A549 treated with CpdA at 1 μM for 4 hours (cell line): ENCODE results near the gene ZBTB16. TPM values are rescaled to one million over a fixed set of nuclear protein-coding genes. Genes with fewer than 3 reads are reported as not detected.

Experiments
- total RNA-seq: library from RNA; stranded (reverse); fragments of 200-300 nt; extraction: Qiagen RNA extraction; gene quantifications from 5 replicates; pipeline ENCODE4 v1.2.3, GENCODE V29; 2022; ENCODE audit warnings: low read depth

ZBTB16 gene, protein sequence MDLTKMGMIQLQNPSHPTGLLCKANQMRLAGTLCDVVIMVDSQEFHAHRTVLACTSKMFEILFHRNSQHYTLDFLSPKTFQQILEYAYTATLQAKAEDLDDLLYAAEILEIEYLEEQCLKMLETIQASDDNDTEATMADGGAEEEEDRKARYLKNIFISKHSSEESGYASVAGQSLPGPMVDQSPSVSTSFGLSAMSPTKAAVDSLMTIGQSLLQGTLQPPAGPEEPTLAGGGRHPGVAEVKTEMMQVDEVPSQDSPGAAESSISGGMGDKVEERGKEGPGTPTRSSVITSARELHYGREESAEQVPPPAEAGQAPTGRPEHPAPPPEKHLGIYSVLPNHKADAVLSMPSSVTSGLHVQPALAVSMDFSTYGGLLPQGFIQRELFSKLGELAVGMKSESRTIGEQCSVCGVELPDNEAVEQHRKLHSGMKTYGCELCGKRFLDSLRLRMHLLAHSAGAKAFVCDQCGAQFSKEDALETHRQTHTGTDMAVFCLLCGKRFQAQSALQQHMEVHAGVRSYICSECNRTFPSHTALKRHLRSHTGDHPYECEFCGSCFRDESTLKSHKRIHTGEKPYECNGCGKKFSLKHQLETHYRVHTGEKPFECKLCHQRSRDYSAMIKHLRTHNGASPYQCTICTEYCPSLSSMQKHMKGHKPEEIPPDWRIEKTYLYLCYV
- not detected in 5 replicates for total RNA-seq

DNA sequence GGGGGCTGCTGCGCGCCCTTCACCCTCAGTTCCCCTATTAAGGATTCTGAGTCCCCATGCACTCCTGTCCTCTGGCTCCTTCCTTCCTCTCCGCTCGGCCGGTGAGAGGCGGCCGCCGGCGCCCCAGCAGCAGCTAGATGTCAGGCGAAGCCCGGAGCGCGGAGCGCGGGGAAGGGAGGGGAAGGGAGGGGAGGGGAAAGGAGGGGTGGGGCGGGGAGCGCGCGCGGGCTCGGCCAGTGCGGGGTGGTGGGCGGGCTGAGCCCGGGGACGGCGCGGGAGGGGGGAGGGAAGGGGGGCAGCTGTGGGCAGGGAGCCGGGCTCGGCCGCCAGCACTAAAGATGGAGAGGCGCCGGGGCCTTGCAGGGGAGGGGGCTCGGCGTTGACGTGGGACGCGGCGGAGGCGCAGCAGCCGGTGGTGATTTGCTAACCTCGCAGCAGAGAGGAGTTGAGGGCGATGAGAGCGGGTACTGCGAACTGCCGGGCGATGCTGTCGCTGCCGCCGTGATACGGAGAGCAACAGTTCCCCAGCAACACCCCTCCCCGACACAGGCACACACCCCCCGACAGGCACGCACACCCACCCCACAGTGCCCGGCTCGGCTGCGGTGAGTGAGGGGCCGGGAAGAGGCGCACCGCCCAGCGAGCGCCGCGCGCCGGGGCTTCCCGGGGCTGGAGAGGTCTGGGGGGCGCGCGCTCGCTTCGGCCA is at the start of gene ZBTB16:
ZBTB16 (plus strand) TSS at position 434 of the 706 bp plus-strand sequence. CDS start 3,590 bp downstream, outside the sequence.

DNA sequence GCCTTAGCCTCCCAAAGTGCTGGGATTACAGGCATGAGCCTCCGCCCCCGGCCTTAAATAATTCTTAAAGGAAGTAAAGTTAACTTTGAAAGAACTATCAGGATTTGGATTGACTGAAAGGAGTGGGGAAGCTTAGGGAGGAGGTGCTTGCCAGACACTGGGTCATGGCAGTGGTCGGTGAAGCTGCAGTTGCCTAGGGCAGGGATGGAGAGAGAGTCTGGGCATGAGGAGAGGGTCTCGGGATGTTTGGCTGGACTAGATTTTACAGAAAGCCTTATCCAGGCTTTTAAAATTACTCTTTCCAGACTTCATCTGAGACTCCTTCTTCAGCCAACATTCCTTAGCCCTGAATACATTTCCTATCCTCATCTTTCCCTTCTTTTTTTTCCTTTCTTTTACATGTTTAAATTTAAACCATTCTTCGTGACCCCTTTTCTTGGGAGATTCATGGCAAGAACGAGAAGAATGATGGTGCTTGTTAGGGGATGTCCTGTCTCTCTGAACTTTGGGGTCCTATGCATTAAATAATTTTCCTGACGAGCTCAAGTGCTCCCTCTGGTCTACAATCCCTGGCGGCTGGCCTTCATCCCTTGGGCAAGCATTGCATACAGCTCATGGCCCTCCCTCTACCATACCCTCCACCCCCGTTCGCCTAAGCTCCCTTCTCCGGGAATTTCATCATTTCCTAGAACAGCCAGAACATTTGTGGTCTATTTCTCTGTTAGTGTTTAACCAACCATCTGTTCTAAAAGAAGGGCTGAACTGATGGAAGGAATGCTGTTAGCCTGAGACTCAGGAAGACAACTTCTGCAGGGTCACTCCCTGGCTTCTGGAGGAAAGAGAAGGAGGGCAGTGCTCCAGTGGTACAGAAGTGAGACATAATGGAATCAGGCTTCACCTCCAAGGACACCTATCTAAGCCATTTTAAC is 236.4 kb downstream of the ZBTB16 start, which contains the start of gene NNMT:
NNMT (plus strand) TSS at position 724 of the 929 bp plus-strand sequence; CDS start at position 882, 158 bp downstream.

Other genes with a start within 250 kb of the ZBTB16 start
- 12.5 to 23.6 TPM (median 17.7 TPM) in 5 replicates for gene USP28, start 184.1 kb upstream of the ZBTB16 start, total RNA-seq
- gene HTR3B, start 154.9 kb upstream of the ZBTB16 start, total RNA-seq: not detected in 5 replicates
- gene HTR3A, start 84.6 kb upstream of the ZBTB16 start, total RNA-seq: not detected in 5 replicates
- 132 to 160 TPM (median 151 TPM) in 5 replicates for gene NNMT, start 236.7 kb downstream of the ZBTB16 start, total RNA-seq